ENCODE results near the gene UCP3. TPM values are rescaled to one million over a fixed set of nuclear protein-coding genes. Genes with fewer than 3 reads are reported as not detected.

UCP3 gene
- total RNA-seq, 1 experiment from 2014 or later: 9.0 TPM

- no peak for DNase-seq (ENCODE audit: low read depth)
These were observed 51.8 kb downstream of the UCP3 start for GRCh38 chr11:73956876-73957653.

DNA sequence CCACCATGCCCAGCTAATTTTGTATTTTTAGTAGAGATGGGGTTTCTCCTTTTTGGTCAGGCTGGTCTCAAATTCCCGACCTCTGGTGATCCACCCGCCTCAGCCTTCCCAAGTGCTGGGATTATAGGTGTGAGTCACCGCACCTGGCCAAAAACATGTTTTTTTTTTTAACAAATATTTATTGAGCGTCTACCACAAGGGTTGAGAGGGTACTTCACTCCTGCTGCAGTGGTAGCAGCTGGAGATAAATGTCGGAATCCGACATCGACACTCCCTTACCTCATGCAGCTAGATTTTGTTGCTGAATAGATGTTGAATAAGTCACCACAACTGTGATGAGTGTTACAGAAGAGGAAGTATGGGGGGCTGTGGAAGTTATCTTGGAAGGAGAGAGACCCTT is 57.1 kb downstream of the UCP3 start:
- no peak for DNase-seq (ENCODE audit: low read depth)

DNA sequence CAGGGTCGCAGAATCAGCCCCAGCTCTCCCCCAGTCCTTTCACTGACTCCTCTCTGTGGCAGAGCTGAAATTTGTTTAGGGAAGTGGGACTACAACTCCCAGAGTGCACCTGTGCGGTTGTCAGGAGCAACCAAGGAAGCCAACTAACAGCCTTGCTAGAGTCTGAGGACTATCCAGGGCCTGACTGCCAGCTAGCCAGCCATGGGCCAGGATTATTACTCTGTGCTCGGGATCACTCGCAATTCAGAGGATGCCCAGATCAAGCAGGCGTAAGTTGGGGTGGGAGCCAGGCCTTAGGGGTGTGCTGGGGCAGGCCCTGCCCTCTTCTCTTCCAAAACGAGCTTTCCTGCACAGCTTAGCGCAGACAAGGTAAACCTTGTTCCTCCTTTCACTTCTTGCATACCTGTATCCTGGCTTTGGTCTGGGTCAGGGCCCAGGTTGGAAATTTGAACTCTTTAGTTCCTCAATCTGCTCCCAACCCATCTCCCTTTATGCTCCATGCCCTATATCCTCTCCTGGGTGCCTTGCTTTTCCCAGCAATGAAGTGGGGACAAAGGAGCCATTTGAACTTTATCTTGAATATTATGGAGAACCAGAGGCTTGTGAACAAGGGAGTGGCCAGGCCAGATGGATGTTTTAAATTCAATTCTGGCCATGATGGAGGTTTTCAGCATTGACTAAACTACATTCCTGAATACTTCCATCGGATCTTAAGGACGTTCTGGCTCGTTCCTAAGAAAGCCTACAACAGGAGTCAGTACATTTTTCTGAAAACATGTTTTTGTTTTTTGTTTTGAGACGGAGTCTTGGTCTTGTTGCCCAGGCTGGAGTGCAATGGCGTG is 57.8 kb downstream of the UCP3 start, which contains the start of gene DNAJB13:
Gene DNAJB13 (plus strand): TSS at position 158 of the 842 bp plus-strand sequence. CDS start 44 bp downstream, at position 202.
- peak; percentile 45 for DNase-seq (ENCODE audit: low read depth)

Other genes starting within 250 kb of the UCP3 start
- gene RAB6A, start 248.0 kb downstream of the UCP3 start, total RNA-seq (2014; rRNA removed; shearing (Covaris generic)): 46.0 and 57.3 TPM in 2 replicates
- 31.0 and 43.2 TPM in 2 replicates for gene MRPL48, start 221.2 kb downstream of the UCP3 start, total RNA-seq (2014; rRNA removed; shearing (Covaris generic))
- 102 and 109 TPM in 2 replicates for gene COA4, start 132.2 kb downstream of the UCP3 start, total RNA-seq (2014; rRNA removed; shearing (Covaris generic))
- 13.9 and 14.3 TPM in 2 replicates for gene PAAF1, start 132.1 kb downstream of the UCP3 start, total RNA-seq (2014; rRNA removed; shearing (Covaris generic))
- not detected in 2 replicates for gene DNAJB13, start 58.1 kb downstream of the UCP3 start, total RNA-seq (2014; rRNA removed; shearing (Covaris generic))
- gene UCP2, start 26.2 kb downstream of the UCP3 start, total RNA-seq (2014; rRNA removed; shearing (Covaris generic)): 13.7 and 27.2 TPM in 2 replicates
- gene C2CD3, start 161.9 kb upstream of the UCP3 start, total RNA-seq (2014; rRNA removed; shearing (Covaris generic)): 7.7 and 21.9 TPM in 2 replicates
- gene PPME1, start 162.2 kb upstream of the UCP3 start, total RNA-seq (2014; rRNA removed; shearing (Covaris generic)): 68.9 and 121 TPM in 2 replicates

Measured in Daoy (cell line).